ENCODE data around the gene PEX5.
"Not testable (repeated sequence)": the region's sequence is repeated elsewhere in the genome, so short reads cannot be mapped to it uniquely, and the experiment has no call there.

The PEX5 gene

DNA sequence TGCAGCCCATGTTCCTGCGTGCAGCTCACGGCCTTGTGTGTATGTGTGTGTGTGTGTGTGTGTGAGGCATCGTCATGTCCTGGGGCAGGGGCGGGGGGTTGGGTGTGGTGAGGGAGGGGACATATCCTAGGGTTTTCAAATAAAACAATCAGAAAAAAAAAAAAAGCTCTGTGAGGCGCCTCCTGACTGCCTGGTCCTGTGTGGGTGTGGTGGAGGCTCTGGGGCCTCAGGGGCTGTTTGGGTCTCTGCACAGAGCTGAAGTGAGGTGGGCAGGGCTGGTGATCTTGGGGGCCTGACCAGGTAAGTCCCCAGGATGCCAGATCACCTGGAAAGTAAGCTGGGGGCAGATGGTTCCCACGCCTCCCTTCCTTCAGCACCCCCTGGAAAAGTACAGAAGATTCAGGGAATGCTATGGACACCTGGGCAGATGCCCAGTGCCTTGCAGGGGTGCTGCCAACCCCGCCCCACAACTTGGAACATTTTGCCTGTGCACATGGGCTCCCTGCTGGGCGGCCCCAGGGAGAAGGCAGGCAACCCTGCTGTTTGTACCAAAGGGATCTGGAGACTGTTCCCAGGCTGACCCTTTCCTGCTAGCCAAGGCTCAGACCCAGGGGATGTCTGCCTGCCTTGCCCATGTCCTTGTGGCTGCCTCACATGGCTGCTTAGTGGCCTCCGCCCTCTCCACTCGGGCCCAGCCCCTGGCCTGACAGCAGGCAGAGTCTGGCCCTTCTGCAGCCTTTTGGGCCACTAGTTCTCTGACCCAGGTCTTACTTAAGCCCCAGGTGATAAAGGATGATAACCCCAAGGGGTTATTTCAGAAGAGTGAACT lies 30.5 kb upstream of the PEX5 start:
- DNase-seq (ENCODE audit: low spot score) = no peak

DNA sequence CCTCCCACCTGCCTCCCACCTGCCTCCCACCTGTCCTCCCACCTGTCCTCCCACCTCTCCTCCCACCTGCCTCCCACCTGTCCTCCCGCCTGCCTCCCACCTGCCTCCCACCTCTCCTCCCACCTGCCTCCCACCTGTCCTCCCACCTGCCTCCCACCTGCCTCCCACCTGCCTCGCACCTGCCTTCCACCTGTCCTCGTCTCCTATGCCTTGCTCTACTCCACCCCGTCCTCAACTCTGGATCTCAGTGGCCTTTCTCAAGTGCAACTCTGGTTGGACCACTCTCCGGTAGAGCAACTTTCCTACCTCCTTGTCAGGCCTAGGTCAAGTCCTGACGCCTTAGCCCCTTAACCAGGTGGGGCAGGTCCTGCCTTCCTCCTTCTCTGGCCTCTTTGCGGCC lies 29.3 kb upstream of the PEX5 start:
- DNase-seq (ENCODE audit: low spot score) = no peak

DNA sequence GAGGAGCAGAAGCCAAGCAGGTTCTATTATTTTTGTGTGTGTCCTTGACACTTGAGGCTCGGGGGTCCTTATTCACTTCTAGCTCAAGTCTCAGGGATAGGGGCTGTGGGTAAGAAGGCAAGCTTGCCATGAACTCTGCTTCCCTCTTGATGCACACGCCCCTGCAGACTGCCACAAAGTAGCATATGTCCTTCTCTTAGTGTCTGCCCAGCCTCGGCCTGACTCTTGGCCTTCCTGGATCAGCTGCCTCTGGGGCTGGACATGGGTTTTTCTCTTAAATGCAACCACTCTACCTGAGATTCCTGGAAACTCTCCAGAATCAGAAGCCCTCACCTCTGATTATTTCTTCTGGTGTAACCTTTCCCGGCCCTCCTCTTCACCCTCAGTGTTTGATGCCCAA lies 28.2 kb upstream of the PEX5 start:
- DNase-seq (ENCODE audit: low spot score) = no peak

DNA sequence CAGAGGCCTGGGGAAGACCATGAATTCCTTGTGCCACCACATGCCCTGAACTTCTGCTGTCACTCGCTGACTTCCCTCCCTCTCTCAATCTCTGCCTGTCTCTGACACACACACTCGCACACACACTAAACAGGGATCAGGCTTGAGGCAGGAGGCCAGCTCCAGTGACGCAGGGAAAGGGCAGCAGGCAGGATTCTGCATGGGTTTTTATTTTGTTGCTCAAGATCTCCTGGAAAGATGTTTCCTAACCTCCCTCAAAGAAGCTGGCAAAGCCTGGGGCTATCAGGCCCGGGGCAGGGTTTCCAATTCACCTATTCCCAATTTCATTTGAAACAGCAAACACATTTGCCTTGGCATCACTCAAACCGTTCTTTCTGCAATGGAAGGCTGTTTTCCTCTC lies 27.7 kb upstream of the PEX5 start:
- DNase-seq (ENCODE audit: low spot score) = no peak

DNA sequence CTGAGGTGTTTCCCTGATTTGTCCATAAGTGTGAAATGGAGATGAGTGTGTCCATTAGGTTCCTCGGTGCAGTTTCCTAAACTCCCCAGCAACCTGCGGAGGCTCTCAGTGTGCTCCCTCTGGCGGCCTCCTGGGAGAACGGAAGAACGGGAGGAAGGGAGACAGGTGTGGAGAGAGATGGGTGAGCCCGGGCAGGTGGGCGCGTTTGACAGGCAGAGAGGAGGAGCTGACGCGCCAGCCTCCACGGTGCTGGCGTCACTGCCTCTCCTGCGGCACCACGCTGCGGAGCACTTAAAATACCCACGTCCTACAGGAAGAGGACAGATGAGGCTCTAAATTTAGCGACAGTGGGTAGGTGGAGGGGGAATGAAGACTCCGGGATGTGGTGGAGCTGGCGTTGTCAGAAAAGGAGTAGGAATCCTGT lies 26.8 kb upstream of the PEX5 start:
- peak; percentile 71 for DNase-seq (ENCODE audit: low spot score)

DNA sequence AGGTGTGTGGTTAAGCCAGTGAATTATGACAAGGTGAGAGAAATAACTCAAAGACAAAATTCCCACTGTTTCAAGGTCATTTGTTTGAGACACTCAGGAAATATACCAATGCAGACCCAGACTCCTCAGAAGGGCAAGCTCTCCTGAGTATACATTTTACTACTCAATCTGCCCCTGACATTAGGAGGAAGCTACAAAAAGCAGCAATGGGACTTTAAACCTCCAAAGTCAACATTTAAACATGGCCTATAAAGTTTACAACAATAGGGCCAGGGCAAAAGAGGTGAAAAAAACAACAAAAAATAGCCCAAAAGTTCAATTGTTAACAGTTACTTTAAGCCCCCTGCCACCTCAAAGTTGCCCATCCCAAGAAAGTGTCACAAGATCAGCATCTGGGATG lies 19.5 kb upstream of the PEX5 start:
- DNase-seq (ENCODE audit: low spot score) = no peak

DNA sequence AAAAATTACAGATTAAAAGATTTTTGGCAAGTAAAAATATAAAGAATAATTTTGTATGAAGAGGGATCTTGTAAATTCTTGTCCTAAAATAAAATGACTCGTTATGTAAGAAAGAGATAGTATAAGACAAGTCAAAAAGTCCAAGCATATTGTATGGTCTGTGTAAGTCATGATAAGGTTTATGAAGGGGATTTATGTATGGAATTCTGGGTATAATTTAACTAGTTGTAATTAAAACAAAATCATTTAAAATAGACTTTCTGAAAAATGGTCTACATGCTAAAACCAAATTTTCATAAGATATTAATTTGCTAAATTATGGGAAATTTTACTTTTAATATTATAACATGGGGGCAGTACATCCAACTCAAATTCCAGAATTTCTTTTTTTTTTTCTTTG lies 17.6 kb upstream of the PEX5 start:
- no peak for DNase-seq (ENCODE audit: low spot score)

DNA sequence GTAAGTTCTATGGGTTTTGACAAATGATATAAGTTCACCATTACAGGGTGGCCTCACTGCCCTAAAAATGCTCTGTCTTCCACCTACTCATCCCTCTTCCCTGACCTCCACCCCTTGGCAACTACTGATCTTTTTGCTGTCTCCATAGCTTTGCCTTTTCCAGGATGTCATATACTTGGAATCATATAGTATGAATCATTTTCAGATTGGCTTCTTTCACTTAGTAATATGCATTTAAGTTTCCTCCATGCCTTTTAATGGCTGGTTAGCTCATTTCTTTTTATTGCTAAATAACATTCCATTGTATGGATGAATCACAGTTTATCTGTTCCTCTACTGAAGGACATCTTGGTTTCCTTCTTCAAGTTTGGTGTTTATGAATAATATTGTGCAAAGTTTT lies 14.0 kb upstream of the PEX5 start:
- no peak for DNase-seq (ENCODE audit: low spot score)

DNA sequence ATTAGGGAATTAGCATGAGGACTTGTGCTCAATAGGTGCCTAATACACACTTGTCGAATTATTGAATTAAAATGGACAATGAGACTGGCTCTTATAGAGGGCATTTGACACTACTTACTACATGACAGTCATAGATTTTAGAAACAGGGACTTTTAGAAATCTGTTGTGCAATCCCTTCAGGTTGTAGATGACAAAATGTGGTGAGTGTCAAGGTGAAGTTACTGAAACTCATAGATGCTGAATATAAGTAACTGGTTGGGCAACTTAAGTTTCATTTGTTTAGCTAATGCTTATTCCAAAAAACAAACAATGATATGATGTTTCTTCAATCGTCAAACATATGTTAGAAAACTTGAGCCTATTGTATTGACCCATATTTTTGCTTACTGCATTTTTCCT lies 12.9 kb upstream of the PEX5 start:
- DNase-seq (ENCODE audit: low spot score) = no peak

DNA sequence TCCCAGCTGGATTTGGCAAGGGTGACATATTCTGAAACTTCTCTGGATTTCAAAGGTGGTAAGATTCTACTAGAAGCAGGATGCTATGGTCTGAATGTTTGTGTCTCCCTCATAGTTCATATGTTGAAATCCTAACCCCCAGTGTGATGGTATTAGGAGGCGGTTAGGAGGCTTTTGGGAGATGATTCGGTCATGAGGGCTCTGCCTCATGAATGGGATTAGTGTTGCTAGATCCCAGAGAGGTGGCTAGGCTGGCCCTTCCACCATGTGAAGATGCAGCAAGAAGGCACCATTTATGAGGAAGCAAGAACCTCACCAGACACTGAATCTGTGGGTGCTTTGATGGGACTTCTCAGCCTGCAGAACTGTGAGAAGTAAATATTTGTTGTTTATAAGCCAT lies 11.0 kb upstream of the PEX5 start:
- DNase-seq (ENCODE audit: low spot score) = no peak

DNA sequence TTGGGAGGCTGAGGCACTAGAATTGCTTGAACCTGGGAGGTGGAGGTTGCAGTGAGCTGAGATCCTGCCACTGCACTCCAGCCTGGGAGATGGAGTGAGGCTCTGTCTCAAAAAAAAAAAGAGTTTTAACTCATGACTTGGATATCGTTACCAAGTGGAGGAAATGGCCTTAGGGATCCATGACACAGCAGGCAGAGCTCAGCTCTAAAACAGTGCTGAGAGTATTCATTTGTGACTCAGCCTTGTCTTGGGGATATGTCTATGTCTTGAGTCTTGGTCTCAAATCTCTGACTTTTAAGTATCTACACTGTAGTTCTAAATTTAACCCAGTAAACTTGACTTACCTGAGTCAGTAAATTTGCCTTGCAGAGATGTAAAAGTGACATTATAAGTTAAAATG lies 8.8 kb upstream of the PEX5 start:
- DNase-seq (ENCODE audit: low spot score) = no peak

DNA sequence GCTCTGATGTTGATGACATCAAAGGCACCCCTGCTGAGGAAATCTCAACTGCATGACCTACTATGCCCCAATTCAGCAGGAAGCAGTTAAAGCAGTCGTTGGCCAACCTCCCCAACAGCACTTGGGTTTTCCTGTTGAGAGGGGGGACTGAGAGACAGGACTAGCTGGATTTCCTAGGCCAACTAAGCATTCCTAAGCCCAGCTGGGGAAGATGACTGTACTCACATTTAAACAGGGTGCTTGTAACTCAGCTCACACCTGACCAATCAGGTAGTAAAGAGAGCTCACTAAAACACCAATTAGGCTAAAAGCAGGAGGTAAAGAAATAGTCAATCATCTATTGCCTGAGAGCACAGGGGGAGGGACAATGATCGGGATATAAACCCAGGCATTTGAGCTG lies 3.4 kb upstream of the PEX5 start:
- not testable (repeated sequence) for DNase-seq (ENCODE audit: low spot score)

DNA sequence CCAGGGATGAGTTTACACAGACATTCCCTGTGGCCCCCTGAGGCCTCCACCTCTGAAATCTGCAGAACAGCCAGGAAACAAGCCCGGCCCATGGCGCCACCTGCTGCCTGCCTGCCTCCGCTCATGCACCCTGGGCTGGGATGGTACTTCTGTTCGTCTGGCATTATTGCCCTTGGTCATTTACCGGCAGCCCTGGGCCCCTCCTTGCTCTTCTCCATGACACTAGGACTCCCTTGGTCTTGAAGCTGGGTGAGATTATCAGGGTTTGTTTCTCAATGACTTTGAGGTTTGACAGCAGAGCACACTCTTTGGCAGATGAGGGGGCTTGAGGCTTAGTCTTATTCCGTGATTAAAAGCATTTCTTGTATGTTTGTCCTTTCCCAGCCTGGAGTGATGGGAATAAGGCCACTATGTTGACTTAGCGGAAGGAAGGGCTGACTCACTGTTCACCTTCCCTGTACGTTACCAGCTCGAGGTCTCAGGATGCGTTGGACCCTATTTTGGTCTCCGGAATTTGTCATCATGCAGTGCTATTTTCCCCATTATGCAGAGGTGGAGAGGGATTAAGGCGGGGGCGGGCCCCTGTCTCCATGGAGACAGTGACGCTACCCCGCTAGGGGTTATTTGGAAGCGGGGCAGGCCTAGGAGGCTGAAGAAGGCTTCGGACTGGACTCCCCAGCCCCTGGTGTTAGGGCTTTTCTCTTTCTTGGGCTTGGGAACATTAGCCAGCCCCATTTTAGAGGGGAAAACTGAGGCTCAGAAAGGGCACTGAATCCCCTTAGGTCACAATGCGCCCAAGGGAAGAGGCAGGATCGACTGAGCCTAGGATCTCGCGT lies 706 bp upstream of the PEX5 start:
- peak; percentile 89 for DNase-seq (ENCODE audit: low spot score)

DNA sequence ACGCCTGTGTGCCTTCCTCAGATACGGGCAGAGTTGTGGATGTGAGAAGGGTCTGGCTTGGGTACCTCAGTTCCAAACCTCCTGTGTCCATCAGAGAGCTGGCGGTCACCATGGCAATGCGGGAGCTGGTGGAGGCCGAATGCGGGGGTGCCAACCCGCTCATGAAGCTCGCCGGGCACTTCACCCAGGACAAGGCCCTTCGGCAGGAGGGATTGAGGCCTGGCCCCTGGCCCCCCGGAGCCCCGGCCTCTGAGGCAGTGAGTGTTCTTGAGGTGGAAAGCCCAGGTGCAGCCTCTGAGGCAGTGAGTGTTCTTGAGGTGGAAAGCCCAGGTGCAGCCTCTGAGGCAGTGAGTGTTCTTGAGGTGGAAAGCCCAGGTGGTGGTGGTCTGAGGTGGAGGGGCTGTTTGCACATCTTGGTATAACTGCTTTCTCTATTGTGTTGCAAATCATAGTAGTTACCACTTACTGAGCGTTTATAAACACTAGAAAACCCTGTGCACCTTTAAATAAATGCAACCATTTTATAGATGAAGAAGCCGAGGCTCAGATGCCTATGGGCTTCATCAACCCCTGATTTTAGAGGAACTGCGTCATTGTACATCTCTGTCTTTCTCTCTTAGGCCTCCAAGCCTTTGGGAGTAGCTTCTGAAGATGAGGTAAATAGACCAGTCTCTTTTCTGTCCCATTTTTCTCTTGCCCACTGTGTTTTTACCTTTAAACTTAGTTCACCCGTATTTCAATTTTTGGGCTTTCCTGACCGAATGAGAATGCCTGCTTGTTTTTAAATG lies 976 bp downstream of the PEX5 start:
- no peak for DNase-seq (ENCODE audit: low spot score)

DNA sequence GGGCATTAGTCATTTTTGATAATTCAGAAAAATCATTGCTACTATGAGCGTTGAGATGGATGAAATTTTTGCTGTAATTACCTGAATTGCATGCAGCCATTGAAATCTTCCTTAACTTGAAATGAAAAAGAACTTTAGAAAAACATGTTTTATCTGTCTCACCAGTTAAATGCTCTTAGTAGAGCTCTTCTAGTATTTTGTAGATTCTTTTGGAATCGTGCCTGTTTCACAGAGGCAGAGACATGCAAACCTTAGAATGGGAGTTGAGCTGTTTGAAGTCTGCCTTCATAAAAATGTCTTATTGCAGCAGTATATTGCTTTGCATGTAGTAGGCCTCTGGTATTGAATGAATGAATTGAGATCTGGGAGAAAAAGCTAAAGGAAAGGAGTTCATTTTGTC lies 4.2 kb downstream of the PEX5 start:
- no peak for DNase-seq (ENCODE audit: low spot score)

DNA sequence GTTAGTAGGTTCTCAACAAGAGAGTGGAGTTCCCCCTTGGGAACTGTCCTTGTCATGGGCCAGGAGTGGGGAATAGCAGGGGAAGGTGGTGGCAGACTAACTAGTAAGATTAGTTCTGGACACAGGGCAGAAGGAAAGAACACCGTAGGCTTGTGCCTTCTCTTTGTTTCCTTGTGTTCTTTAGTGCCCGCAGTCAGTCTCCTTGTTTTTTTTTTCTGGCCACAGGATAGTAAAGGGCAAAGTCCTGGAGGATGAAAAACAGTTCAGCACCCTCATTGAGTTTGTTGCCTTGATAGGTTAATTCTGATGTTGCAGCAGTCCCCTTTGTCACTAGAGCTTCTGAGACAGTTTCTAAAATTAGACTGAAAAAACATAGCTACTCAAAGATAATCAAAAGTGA lies 8.4 kb downstream of the PEX5 start:
- DNase-seq (ENCODE audit: low spot score) = no peak

DNA sequence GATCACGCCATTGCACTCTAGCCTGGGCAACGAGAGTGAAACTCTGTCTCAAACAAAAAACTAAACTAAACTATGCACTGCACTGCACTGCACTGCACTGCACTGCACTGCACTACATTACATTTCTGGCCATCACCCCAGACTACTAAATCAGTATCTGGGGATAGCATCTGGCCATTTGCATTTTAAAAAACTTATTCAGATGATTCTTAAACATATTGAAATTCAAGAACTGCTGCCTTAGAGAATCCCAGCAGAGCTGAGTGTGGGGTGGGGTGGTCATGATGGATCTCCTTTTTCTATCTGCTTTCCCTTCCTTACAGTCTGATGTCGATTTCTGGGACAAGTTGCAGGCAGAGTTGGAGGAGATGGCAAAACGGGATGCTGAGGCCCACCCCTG lies 13.6 kb downstream of the PEX5 start:
- DNase-seq (ENCODE audit: low spot score) = no peak

DNA sequence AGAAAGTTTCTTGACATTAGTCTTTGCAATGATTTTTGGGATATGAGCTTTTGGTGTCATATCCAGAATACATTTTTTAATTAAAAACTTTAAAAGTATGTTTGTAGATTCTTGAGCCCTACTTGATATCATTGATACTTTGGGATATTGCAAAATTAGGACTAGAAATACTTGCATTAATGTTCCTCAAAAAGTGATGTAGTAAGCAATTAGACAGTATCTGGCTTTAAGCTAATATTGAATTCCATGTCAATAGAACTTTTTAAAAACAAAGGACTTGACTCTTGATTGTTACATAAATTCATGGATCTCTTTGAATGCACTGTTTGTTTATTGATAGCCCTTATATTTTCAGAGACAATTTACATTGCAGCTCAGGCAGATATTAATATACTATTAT lies 15.6 kb downstream of the PEX5 start:
- no peak for DNase-seq (ENCODE audit: low spot score)

DNA sequence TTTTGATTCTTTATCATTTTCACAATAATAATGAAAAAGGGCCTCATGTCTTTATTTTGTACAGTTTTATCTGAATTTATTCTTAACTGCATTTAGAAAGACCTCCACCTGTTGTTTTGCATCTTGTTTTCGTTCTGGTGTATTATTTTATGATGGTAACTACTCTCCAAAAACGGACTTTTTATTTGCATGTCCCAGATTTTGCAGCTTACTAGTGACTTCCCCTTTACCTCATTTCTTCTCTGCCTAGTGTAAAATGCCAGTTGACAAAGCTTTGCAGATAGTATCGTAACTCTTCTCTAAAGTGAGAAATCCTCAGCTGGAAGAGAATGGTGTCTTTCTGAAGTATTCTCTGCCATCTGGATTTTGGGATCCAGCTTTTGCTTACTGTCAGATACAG lies 17.2 kb downstream of the PEX5 start:
- no peak for DNase-seq (ENCODE audit: low spot score)

DNA sequence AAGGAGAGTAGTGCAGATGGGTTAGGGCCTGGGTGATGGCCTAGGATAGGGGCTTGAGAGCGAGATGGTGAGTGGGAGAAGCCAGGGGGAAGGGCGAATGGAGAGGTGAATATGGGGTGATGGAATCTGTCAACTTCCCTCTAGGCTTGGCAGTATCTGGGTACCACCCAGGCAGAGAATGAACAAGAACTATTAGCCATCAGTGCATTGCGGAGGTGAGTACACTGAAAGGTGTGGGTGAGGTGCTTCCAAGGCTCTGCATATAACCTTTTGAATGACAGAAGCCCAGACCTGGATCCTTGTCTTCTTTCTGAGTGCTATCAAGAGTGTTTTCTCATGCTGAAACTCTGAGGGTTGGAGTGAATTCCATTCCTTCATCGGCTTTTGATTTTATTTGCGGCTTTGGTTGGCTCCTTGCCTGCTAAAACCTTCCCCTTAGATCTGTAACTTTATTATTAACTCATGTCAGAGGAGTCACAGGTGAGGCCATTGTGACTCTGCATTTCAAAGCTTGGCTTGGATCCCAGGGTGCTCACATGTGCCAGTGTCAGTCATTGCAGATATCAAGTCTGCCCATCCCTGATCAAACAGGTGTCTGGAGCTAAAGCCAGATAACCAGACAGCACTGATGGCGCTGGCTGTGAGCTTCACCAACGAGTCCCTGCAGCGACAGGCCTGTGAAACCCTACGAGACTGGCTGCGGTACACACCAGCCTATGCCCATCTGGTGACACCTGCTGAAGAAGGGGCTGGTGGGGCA lies 18.6 kb downstream of the PEX5 start:
- DNase-seq (ENCODE audit: low spot score) = no peak

DNA sequence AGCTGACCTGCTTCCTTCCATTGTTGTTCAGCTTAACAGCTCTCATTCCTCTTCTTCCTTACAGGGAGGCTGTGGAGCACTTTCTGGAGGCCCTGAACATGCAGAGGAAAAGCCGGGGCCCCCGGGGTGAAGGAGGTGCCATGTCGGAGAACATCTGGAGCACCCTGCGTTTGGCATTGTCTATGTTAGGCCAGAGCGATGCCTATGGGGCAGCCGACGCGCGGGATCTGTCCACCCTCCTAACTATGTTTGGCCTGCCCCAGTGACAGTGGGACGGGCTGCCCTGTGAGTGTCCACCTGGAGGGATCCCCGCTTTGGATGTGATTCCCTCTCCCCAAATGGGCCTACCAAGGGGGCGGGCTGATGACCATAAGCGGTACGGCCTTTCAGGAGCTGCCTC lies 20.5 kb downstream of the PEX5 start:
- no peak for DNase-seq (ENCODE audit: low spot score)

Measured in SK-N-DZ (cell line).